AG09319 (cell line): ENCODE measurements around the gene ZMYM3.
"Not testable (repeated sequence)": the region's sequence is repeated elsewhere in the genome, so short reads cannot be mapped to it uniquely, and the experiment has no call there.

Source experiments
- DNase-seq: peaks from one replicate; pipeline ENCODE4 v3.0.0-alpha.2; 2010; ENCODE audit warnings: low read depth; ENCODE audit errors: extremely low read depth
- TF ChIP-seq, protein P1 (sequence below): IDR thresholded peaks from 2 replicates; pipeline ENCODE4 v1.5.1; 2011; ENCODE audit warnings: low read depth, mild to moderate bottlenecking, inconsistent platforms, low read length, moderate library complexity

ZMYM3 gene

DNA sequence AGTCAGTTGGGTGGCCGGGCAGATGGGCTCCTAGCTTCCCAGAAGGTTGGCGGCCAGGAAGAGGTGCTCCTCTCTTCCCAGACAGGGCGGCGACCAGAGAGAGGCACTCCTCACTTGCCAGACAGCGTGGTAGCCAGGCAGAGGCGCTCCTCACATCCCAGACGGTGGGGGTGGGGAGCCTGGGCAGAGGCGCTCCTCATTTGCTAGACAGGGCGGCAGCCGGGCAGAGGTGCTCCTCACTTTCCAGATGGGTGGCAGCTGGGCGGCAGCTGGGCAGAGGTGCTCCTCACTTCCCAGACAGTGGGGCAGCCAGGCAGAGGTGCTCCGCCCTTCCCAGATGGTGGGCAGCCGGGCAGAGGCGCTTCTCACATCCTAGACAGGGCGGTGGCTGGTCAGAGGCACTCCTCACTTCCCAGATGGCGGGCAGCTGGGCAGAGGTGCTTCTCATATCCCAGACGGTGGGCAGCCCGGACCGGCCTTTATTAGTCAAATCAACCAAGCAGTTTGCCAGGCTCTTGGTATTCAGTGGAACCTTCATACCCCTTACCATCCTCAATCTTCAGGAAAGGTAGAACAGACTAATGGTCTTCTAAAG lies 16.0 kb upstream of the ZMYM3 start:
- DNase-seq = no peak

DNA sequence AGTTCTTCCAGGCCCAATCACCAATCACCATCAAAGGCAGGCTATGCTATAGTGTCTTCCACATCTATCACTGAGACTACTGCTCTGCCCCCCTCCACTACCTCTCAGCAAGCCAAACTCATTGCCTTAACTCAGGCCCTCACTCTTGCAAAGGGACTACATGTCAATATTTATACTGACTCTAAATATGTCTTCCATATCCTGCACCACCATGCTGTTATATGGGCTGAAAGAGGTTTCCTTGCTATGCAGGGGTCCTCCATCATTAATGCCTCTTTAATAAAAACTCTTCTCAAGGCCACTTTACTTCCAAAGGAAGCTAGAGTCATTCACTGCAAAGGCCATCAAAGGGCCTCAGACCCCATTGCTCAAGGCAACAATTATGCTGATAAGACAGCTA lies 14.7 kb upstream of the ZMYM3 start:
- not testable (repeated sequence) for DNase-seq

More for the DNA sequence above, 16.0 kb upstream of the ZMYM3 start:
- TF ChIP-seq, protein P1, sequence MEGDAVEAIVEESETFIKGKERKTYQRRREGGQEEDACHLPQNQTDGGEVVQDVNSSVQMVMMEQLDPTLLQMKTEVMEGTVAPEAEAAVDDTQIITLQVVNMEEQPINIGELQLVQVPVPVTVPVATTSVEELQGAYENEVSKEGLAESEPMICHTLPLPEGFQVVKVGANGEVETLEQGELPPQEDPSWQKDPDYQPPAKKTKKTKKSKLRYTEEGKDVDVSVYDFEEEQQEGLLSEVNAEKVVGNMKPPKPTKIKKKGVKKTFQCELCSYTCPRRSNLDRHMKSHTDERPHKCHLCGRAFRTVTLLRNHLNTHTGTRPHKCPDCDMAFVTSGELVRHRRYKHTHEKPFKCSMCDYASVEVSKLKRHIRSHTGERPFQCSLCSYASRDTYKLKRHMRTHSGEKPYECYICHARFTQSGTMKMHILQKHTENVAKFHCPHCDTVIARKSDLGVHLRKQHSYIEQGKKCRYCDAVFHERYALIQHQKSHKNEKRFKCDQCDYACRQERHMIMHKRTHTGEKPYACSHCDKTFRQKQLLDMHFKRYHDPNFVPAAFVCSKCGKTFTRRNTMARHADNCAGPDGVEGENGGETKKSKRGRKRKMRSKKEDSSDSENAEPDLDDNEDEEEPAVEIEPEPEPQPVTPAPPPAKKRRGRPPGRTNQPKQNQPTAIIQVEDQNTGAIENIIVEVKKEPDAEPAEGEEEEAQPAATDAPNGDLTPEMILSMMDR = no peak

DNA sequence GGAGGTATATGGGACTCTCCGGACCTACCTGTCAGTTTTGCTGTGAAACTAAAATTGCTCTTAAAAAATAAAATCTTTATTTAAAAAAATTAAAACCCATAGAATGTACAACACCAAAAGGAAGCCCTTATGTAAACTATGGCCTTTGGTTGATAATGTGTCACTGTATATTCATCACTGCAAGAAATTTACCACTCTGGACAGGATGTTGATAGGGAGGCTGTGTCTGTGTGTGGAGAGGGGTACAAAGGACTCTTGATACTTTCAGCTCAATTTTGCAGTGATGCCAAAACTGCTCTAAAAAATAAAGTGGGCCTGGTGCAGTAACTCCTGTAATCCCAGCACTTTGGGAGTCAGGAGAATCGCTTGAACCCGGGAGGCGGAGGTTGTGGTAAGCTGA lies 2.9 kb upstream of the ZMYM3 start:
- TF ChIP-seq, protein P1 = no peak
- DNase-seq = no peak

DNA sequence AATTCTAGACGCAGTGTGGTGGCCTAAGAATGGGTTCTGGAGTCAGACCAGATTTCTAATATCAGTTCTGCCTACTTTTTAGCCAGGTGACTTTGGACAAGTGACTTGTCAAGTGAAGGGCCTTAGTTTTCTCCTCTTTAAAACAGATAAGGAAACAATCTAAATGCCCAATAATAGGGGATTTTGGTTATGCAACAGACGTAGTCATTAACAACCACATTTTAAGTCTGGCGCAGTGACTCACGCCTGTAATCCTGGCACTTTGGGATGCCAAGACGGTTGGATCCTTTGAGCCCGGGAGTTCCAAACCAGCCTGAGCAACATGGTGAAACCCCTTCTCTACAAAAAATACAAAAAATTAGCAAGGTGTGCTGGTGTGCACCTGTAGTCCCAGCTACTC lies 2.1 kb upstream of the ZMYM3 start:
- no peak for DNase-seq
- TF ChIP-seq, protein P1 = no peak

DNA sequence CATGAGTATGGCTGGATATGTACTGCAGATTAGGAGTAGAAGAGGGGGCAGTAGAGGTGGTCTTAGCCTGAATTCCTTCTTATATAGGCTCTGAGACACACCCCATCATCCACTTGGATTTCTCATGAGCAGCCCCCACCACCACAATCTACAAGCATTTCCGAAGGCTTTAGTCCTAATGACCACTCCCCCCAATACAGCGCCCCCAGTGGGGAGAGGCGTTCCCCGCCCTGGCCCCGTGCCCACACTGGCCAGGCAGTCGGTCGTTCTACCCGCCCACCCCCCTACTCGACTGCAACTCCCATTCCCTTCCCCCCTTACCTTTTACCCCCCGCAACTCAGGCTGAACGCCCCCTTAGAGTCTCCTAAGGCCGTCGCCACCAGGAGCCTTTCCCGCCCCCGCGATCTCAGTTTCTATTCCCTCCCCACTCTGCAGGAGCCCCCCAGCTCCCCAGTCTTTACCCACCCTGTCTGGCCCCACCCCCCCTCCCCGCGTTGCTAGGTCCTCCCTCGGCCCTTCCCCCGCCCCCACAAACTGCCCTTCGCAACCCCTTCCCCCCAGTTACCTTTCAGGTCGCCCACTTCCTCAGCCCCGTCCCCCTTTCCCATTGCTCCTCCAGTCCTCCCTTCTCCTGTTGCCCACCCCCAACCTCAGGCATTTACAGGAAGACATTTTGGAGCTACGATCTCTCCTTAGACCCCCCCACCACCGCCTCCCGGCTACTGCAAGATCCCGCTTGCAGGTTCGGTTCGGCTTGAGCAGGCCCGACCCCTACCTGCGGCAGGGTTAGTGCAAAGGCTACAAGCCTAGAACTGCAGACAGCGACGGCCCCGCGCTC lies 468 bp downstream of the ZMYM3 start:
- TF ChIP-seq, protein P1 = peak; percentile 51
- no peak for DNase-seq

DNA sequence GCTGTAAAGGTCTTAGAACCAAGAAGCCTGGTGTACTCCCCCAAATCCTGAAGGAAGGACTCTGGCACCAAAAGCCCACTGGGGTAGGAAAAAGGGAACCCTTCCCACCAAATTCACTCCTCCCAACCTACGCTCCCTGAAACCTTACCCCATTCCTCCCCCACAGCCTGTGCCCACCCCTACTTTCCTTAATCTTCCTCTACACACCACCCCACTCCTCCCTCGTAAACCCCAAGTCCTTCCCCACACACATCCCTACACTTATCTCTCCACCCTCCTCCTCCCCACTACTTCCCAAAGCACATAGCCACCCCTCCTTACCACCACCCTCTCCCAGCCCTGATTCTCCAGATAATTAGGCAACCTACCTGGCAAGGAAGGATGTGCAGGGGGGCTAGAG lies 1.7 kb downstream of the ZMYM3 start:
- TF ChIP-seq, protein P1 = no peak
- no peak for DNase-seq

DNA sequence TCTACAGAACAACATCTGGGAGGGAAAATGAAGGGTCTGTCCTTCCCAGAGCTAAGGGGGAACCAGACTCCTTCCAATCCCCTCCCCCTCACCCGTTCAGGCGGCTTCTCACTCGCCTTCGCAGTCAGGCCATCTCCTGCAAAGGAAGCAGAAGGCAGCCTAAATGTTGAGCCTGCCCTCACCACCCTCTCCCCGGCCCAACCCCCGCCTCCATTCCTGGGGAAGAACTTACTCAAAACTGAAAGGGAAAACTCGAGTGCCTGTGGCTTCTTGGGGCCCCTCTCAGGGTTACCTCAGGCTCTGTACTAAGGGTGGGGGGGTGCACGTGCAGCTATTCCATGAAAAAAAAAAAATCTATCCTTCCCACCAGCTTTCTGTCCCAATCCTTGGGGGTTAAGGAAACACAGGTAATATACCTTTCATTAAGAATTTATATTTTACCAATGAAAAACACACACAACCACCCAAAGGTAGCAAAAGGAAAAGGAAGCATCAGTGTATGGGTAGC lies 2.4 kb downstream of the ZMYM3 start:
- DNase-seq = no peak
- TF ChIP-seq, protein P1 = no peak
